Testis (tissue), 2 donors: ENCODE measurements around the gene SLAMF1.

Experiments used
- POLR2A ChIP-seq: fragments of 450-650 bp; IDR thresholded peaks from one replicate; pipeline ENCODE4 v1.6.1; 2017; ENCODE audit warnings: antibody characterized with exemption, mild to moderate bottlenecking, moderate library complexity
- TF ChIP-seq, protein P1 (sequence below), 3 experiments: fragments of 450-650 bp in 2 of 3; fragments of 200-600 bp in 1 of 3; sonication (generic) in 1 of 3; IDR thresholded peaks; one replicate each; pipeline ENCODE4 v1.5.1; 2016 to 2019; ENCODE audit warnings: antibody characterized with exemption in 3 of 3, mild to moderate bottlenecking in 2 of 3, moderate library complexity in 1 of 3

DNA sequence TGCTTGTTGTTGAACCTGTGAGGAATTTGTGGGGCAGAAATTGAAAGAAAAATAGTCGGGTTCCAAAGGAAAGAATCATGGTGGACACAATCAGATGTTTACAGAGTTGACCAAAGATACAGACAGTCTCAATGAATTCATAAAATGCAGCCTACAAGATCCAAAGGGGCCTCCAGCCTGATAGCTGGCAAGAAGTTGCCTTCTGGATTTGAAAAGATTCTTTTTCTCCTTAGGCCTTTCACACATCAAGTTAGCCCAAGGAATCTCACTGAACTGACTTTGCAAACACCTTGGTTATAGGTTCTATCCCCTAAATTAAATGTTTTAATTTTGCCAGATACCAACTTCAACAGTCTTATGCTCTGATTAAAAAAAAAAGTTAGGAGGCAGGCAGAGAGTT lies 21.5 kb downstream of the SLAMF1 start:
- TF ChIP-seq, protein P1, sequence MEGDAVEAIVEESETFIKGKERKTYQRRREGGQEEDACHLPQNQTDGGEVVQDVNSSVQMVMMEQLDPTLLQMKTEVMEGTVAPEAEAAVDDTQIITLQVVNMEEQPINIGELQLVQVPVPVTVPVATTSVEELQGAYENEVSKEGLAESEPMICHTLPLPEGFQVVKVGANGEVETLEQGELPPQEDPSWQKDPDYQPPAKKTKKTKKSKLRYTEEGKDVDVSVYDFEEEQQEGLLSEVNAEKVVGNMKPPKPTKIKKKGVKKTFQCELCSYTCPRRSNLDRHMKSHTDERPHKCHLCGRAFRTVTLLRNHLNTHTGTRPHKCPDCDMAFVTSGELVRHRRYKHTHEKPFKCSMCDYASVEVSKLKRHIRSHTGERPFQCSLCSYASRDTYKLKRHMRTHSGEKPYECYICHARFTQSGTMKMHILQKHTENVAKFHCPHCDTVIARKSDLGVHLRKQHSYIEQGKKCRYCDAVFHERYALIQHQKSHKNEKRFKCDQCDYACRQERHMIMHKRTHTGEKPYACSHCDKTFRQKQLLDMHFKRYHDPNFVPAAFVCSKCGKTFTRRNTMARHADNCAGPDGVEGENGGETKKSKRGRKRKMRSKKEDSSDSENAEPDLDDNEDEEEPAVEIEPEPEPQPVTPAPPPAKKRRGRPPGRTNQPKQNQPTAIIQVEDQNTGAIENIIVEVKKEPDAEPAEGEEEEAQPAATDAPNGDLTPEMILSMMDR (IDR thresholded peaks at IDR 0.05): no peak
- TF ChIP-seq POLR2A: no peak
